H9 (cell line): ENCODE results near the gene IPPK. TPM values are rescaled to one million over a fixed set of nuclear protein-coding genes. Genes with fewer than 3 reads are reported as not detected.

Experiments used
- DNase-seq: peaks from one replicate; pipeline ENCODE4 v3.0.0-alpha.2; 2017
- H2AFZ ChIP-seq: one replicate; pipeline ENCODE4 v1.6.1; 2013; ENCODE audit warnings: mild to moderate bottlenecking, low read length, control low read depth, moderate library complexity
- H2AK5ac ChIP-seq: 2 replicates; pipeline ENCODE4 v1.6.1; 2013; ENCODE audit warnings: low read length, control low read depth, mixed read lengths; ENCODE audit not compliant: insufficient read length
- H2BK120ac ChIP-seq: one replicate; pipeline ENCODE4 v1.6.1; 2013; ENCODE audit warnings: low read depth, mild to moderate bottlenecking, low read length, control low read depth, inconsistent platforms; ENCODE audit not compliant: poor library complexity, severe bottlenecking
- H2BK12ac ChIP-seq: 2 replicates; pipeline ENCODE4 v1.6.1; 2013; ENCODE audit warnings: low read length, control low read depth, mixed read lengths, low read depth; ENCODE audit not compliant: insufficient read length
- H2BK15ac ChIP-seq: 2 replicates; pipeline ENCODE4 v1.6.1; 2013; ENCODE audit warnings: low read depth, low read length, control low read depth
- H2BK20ac ChIP-seq: one replicate; pipeline ENCODE4 v1.6.1; 2013; ENCODE audit warnings: low read depth, mild to moderate bottlenecking, low read length, control low read depth, inconsistent platforms; ENCODE audit not compliant: poor library complexity, severe bottlenecking
- H2BK5ac ChIP-seq: 2 replicates; pipeline ENCODE4 v1.6.1; 2013; ENCODE audit warnings: low read length, control low read depth, mixed read lengths; ENCODE audit not compliant: insufficient read length
- H3K14ac ChIP-seq: 2 replicates; pipeline ENCODE4 v1.6.1; 2013; ENCODE audit warnings: low read length, control low read depth; ENCODE audit not compliant: insufficient read depth
- H3K18ac ChIP-seq: 2 replicates; pipeline ENCODE4 v1.6.1; 2013; ENCODE audit warnings: low read depth, mild to moderate bottlenecking, mixed read lengths, low read length, control low read depth; ENCODE audit not compliant: insufficient read length
- H3K23ac ChIP-seq: 2 replicates; pipeline ENCODE4 v1.6.1; 2013; ENCODE audit warnings: low read length, control low read depth, mixed read lengths, low read depth; ENCODE audit not compliant: insufficient read length
- H3K23me2 ChIP-seq: 2 replicates; pipeline ENCODE4 v1.6.1; 2013; ENCODE audit warnings: low read depth, mild to moderate bottlenecking, mixed read lengths, low read length, control low read depth; ENCODE audit not compliant: insufficient read length, poor library complexity, severe bottlenecking
- H3K27ac ChIP-seq: 2 replicates; pipeline ENCODE4 v1.5.1; 2013; ENCODE audit warnings: low read length, control low read depth, mixed read lengths, low read depth; ENCODE audit not compliant: insufficient read length
- H3K27me3 ChIP-seq: 2 replicates; pipeline ENCODE4 v1.6.1; 2013; ENCODE audit warnings: low read length, control low read depth, inconsistent platforms; ENCODE audit not compliant: insufficient read depth
- H3K4ac ChIP-seq: 2 replicates; pipeline ENCODE4 v1.6.1; 2013; ENCODE audit warnings: low read depth, mild to moderate bottlenecking, control low read depth, inconsistent platforms, low read length, moderate library complexity
- H3K4me1 ChIP-seq: 2 replicates; pipeline ENCODE4 v1.6.1; 2013; ENCODE audit warnings: low read length, control low read depth, inconsistent platforms; ENCODE audit not compliant: insufficient read depth
- H3K4me2 ChIP-seq: 2 replicates; pipeline ENCODE4 v1.6.1; 2013; ENCODE audit warnings: low read length, control low read depth, mixed read lengths; ENCODE audit not compliant: insufficient read length, insufficient read depth
- H3K56ac ChIP-seq: 2 replicates; pipeline ENCODE4 v1.6.1; 2013; ENCODE audit warnings: low read depth, mild to moderate bottlenecking, mixed read lengths, low read length, control low read depth; ENCODE audit not compliant: insufficient read length
- H3K79me1 ChIP-seq: 2 replicates; pipeline ENCODE4 v1.6.1; 2013; ENCODE audit warnings: low read depth, mild to moderate bottlenecking, moderate library complexity, low read length, control low read depth, inconsistent platforms; ENCODE audit not compliant: insufficient read depth, poor library complexity, severe bottlenecking
- H3K79me2 ChIP-seq: 2 replicates; pipeline ENCODE4 v1.6.1; 2013; ENCODE audit warnings: low read length, control low read depth, inconsistent platforms; ENCODE audit not compliant: insufficient read depth
- H3K9ac ChIP-seq: 2 replicates; pipeline ENCODE4 v1.6.1; 2013; ENCODE audit warnings: low read length, control low read depth, mixed read lengths; ENCODE audit not compliant: insufficient read length; ENCODE audit errors: extremely low read depth
- H3K9me3 ChIP-seq: one replicate; pipeline ENCODE4 v1.6.1; 2013; ENCODE audit warnings: low read depth, low read length, inconsistent platforms; ENCODE audit not compliant: control insufficient read depth
- H3T11ph ChIP-seq: one replicate; pipeline ENCODE4 v1.6.1; 2013; ENCODE audit warnings: mild to moderate bottlenecking, low read length, control low read depth, inconsistent platforms
- H4K20me1 ChIP-seq: one replicate; pipeline ENCODE4 v1.6.1; 2013; ENCODE audit not compliant: control insufficient read depth, insufficient read length, insufficient read depth
- H4K5ac ChIP-seq: 2 replicates; pipeline ENCODE4 v1.6.1; 2013; ENCODE audit warnings: low read depth, mild to moderate bottlenecking, mixed read lengths, low read length, control low read depth; ENCODE audit not compliant: insufficient read length
- H4K8ac ChIP-seq: replicated peaks from 2 replicates; pipeline ENCODE4 v1.6.1; 2013; ENCODE audit warnings: low read length, control low read depth, mixed read lengths, low read depth; ENCODE audit not compliant: insufficient read length
- H4K91ac ChIP-seq: 2 replicates; pipeline ENCODE4 v1.6.1; 2013; ENCODE audit warnings: low read depth, mild to moderate bottlenecking, moderate library complexity, mixed read lengths, low read length, control low read depth; ENCODE audit not compliant: insufficient read length
- H3K27ac Mint-ChIP-seq, 3 experiments: 2 replicates in 2 of 3; 3 replicates in 1 of 3; pipeline ENCODE4 v1.8.0; 2020 to 2021; ENCODE audit warnings: mixed read lengths in 3 of 3, mild to moderate bottlenecking in 1 of 3, moderate library complexity in 1 of 3
- H3K27me3 Mint-ChIP-seq: 2 replicates; pipeline ENCODE4 v1.8.0; 2021; ENCODE audit warnings: low read depth, mild to moderate bottlenecking, moderate library complexity, mixed read lengths
- H3K36me3 Mint-ChIP-seq, 3 experiments: 2 replicates in 2 of 3; 3 replicates in 1 of 3; pipeline ENCODE4 v1.8.0; 2020 to 2021; ENCODE audit warnings: low read depth in 3 of 3, mixed read lengths in 3 of 3; ENCODE audit not compliant: insufficient read depth in 1 of 3
- H3K4me1 Mint-ChIP-seq, 2 experiments: 2 replicates each; pipeline ENCODE4 v1.8.0; 2020; ENCODE audit warnings: mixed read lengths in 2 of 2
- H3K4me3 Mint-ChIP-seq, 2 experiments: 2 replicates in 1 of 2; 3 replicates in 1 of 2; pipeline ENCODE4 v1.8.0; 2020 to 2021; ENCODE audit warnings: mild to moderate bottlenecking in 2 of 2, mixed read lengths in 2 of 2, moderate library complexity in 1 of 2
- H3K9me3 Mint-ChIP-seq, 2 experiments: 2 replicates in 1 of 2; 3 replicates in 1 of 2; pipeline ENCODE4 v1.8.0; 2020; ENCODE audit warnings: mild to moderate bottlenecking in 2 of 2, mixed read lengths in 2 of 2, moderate library complexity in 1 of 2
- CTCF ChIP-seq: fragments of 200-600 bp; sonication (generic); conservative IDR thresholded peaks from 3 replicates; pipeline ENCODE4 v1.8.0; 2021; ENCODE audit warnings: antibody characterized with exemption, mild to moderate bottlenecking
- WGBS: extraction: QIAGEN DNeasy Blood & Tissue Kit; methylation state at CpG from one replicate; pipeline ENCODE4 v1.1.7; 2013; ENCODE audit warnings: missing lambda C conversion rate, low lambda C conversion rate, mixed read lengths; ENCODE audit not compliant: insufficient read length; ENCODE audit errors: extremely low coverage; 5-methylcytosine and 5-hydroxymethylcytosine counted together
- total RNA-seq: library from RNA; stranded (reverse); gene quantifications from 2 replicates; pipeline ENCODE4 v1.2.1, GENCODE V29; 2021

IPPK gene
- total RNA-seq, 1 experiment from 2014 or later = 10.7 TPM

- H3K18ac ChIP-seq = no peak overlapping the region
- no peak overlapping the region for H4K91ac ChIP-seq
- Mint-ChIP-seq H3K4me3 (no peak overlapping the region), H3K4me1 (peaks cover 0 to 7% of the 10 kb centered on the region in 2 experiments; a peak in 2 of 4 replicates), H3K27me3 (peaks cover 2% of the 10 kb centered on the region; the same call in 1 of the 2 replicates), H3K36me3 (peaks cover 8 to 24% (median 9%) of the 10 kb centered on the region in 3 experiments), H3K9me3 (peaks cover 14 to 21% of the 10 kb centered on the region in 2 experiments; a peak in 4 of 5 replicates), H3K27ac (no peak overlapping the region)
- no peaks in the 10 kb centered on the region for H3K4me1 ChIP-seq
- H3K23ac ChIP-seq = no peak overlapping the region
- no peaks in the 10 kb centered on the region for H3K9me3 ChIP-seq
- H2BK120ac ChIP-seq = no peak overlapping the region
- no peaks in the 10 kb centered on the region for H3K79me2 ChIP-seq
- TF ChIP-seq CTCF = no peak
- no CpG with 5 or more reads among the region's 4 CpGs for WGBS
- no peak overlapping the region for H3K27ac ChIP-seq
- H3T11ph ChIP-seq = no peak overlapping the region
- H3K27me3 ChIP-seq = no peaks in the 10 kb centered on the region
- H2BK20ac ChIP-seq = no peak overlapping the region
- no peak overlapping the region for H2AK5ac ChIP-seq
- H3K4ac ChIP-seq = no peak overlapping the region
- H3K79me1 ChIP-seq = no peaks in the 10 kb centered on the region
- H4K5ac ChIP-seq = no peak overlapping the region
- H2BK15ac ChIP-seq = no peak overlapping the region
- no peak overlapping the region for H2BK5ac ChIP-seq
- no peaks in the 10 kb centered on the region for H4K20me1 ChIP-seq
- no peak overlapping the region for H3K14ac ChIP-seq
- no peaks in the 10 kb centered on the region for H3K23me2 ChIP-seq
- H3K9ac ChIP-seq = no peak overlapping the region
- no peak for DNase-seq
- H3K56ac ChIP-seq = no peak overlapping the region
- H3K4me2 ChIP-seq = no peak overlapping the region
- no peak overlapping the region for H2AFZ ChIP-seq
- no peak overlapping the region for H4K8ac ChIP-seq
- H2BK12ac ChIP-seq = no peak overlapping the region
These were observed 62.2 kb downstream of the IPPK start for GRCh38 chr9:92607773-92608172.
